ENCODE data around the gene HBD. TPM values are rescaled to one million over a fixed set of nuclear protein-coding genes. Genes with fewer than 3 reads are reported as not detected.

Gene HBD
- total RNA-seq, 2 donors from 2014 or later, result not detected

GRCh38 chr11:5196067-5196466, 38.2 kb downstream of the HBD start:
- Mint-ChIP-seq H3K36me3 (ENCODE audit: low read depth) (peaks cover 4% of the 10 kb centered on the region), H3K9me3 (peaks cover 20% of the 10 kb centered on the region), H3K4me1 (peaks cover 18% of the 10 kb centered on the region), H3K27ac (no peak overlapping the region), H3K27me3 (ENCODE audit: insufficient read depth) (no peaks in the 10 kb centered on the region), H3K4me3 (no peak overlapping the region)
- no peak for TF ChIP-seq CTCF (conservative IDR thresholded peaks at IDR 0.05)
- H3K27ac ChIP-seq (ENCODE audit: low read depth, low read length), result no peak overlapping the region
- WGBS, 2 experiments (ENCODE audit: insufficient coverage in 1 of 2, insufficient read length in 1 of 2), result 58 to 76% methylated on average over 3 to 5 of the region's 5 CpGs
- H3K9ac ChIP-seq (ENCODE audit: extremely low read depth, low read length, poor library complexity, severe bottlenecking), result no peak overlapping the region
- H3K9me3 ChIP-seq (ENCODE audit: control insufficient read depth, low read length), result peaks cover 13% of the 10 kb centered on the region
- no peak overlapping the region for H3K4me3 ChIP-seq (ENCODE audit: low read length)
- no peaks in the 10 kb centered on the region for H3K4me1 ChIP-seq (ENCODE audit: control insufficient read depth, insufficient read depth, low read length)
- peak; percentile 74 for DNase-seq
- H3K36me3 ChIP-seq (ENCODE audit: control insufficient read depth, insufficient read depth, low read length), result no peaks in the 10 kb centered on the region
- H3K27me3 ChIP-seq (ENCODE audit: control insufficient read depth, insufficient read depth, low read length, poor library complexity, severe bottlenecking), result no peaks in the 10 kb centered on the region

GRCh38 chr11:5192738-5193137, 41.5 kb downstream of the HBD start:
- Histone ChIP-seq H3K36me3 (ENCODE audit: control insufficient read depth, insufficient read depth, low read length) (no peaks in the 10 kb centered on the region), H3K27ac (ENCODE audit: low read depth, low read length) (no peak overlapping the region), H3K9me3 (ENCODE audit: control insufficient read depth, low read length) (peaks cover 38% of the 10 kb centered on the region), H3K27me3 (ENCODE audit: control insufficient read depth, insufficient read depth, low read length, poor library complexity, severe bottlenecking) (no peaks in the 10 kb centered on the region), H3K4me1 (ENCODE audit: control insufficient read depth, insufficient read depth, low read length) (no peaks in the 10 kb centered on the region), H3K4me3 (ENCODE audit: low read length) (no peak overlapping the region), H3K9ac (ENCODE audit: extremely low read depth, low read length, poor library complexity, severe bottlenecking) (no peak overlapping the region)
- Mint-ChIP-seq H3K27me3 (ENCODE audit: insufficient read depth) (no peaks in the 10 kb centered on the region), H3K9me3 (peaks cover 40% of the 10 kb centered on the region), H3K4me1 (peaks cover 18% of the 10 kb centered on the region), H3K4me3 (no peak overlapping the region), H3K27ac (no peak overlapping the region), H3K36me3 (ENCODE audit: low read depth) (peaks cover 5% of the 10 kb centered on the region)
- TF ChIP-seq CTCF (conservative IDR thresholded peaks at IDR 0.05), result no peak
- no peak for DNase-seq
- WGBS, 2 experiments (ENCODE audit: insufficient coverage in 1 of 2, insufficient read length in 1 of 2), result 47% methylated on average over 1 of the region's 1 CpG; no CpG with 5 or more reads in 1 of the 2 experiments

GRCh38 chr11:5188201-5188600, 46.1 kb downstream of the HBD start:
- H3K27ac Mint-ChIP-seq, result no peak overlapping the region
- no peaks in the 10 kb centered on the region for H3K27me3 Mint-ChIP-seq (ENCODE audit: insufficient read depth)
- peaks cover 5% of the 10 kb centered on the region for H3K36me3 Mint-ChIP-seq (ENCODE audit: low read depth)
- peaks cover 33% of the 10 kb centered on the region for H3K9me3 Mint-ChIP-seq
- H3K9me3 ChIP-seq (ENCODE audit: control insufficient read depth, low read length), result peaks cover 38% of the 10 kb centered on the region
- no peak overlapping the region for H3K4me3 ChIP-seq (ENCODE audit: low read length)
- no peak for TF ChIP-seq CTCF (conservative IDR thresholded peaks at IDR 0.05)
- no peaks in the 10 kb centered on the region for H3K27me3 ChIP-seq (ENCODE audit: control insufficient read depth, insufficient read depth, low read length, poor library complexity, severe bottlenecking)
- H3K4me1 ChIP-seq (ENCODE audit: control insufficient read depth, insufficient read depth, low read length), result no peaks in the 10 kb centered on the region
- no peaks in the 10 kb centered on the region for H3K36me3 ChIP-seq (ENCODE audit: control insufficient read depth, insufficient read depth, low read length)
- no peak for DNase-seq
- peaks cover under 1% of the 10 kb centered on the region for H3K4me1 Mint-ChIP-seq
- WGBS, 2 experiments (ENCODE audit: insufficient coverage in 1 of 2, insufficient read length in 1 of 2), result 90 to 100% methylated on average over 1 to 2 of the region's 2 CpGs
- no peak overlapping the region for H3K4me3 Mint-ChIP-seq
- H3K27ac ChIP-seq (ENCODE audit: low read depth, low read length), result no peak overlapping the region
- no peak overlapping the region for H3K9ac ChIP-seq (ENCODE audit: extremely low read depth, low read length, poor library complexity, severe bottlenecking)

Other genes starting within 250 kb of the HBD start
- gene OR51L1, start 239.6 kb downstream of the HBD start, total RNA-seq, result not detected
- gene OR52J3, start 188.0 kb downstream of the HBD start, total RNA-seq, result not detected
- gene OR52E2, start 174.9 kb downstream of the HBD start, total RNA-seq, result not detected
- gene OR52E1, start 164.9 kb downstream of the HBD start, total RNA-seq, result not detected
- under 1 TPM; 0.13 to 0.15 TPM for gene OR52A5, start 96.1 kb downstream of the HBD start, total RNA-seq
- 10 to 100 TPM in 1 of 2 donors, 1 to 10 TPM in 1; 2.5 to 14.3 TPM for gene OR52A1, start 79.7 kb downstream of the HBD start, total RNA-seq
- not detected for gene OR51V1, start 33.8 kb downstream of the HBD start, total RNA-seq
- gene HBB, start 7.4 kb downstream of the HBD start, total RNA-seq, result not detected
- gene HBG1, start 15.4 kb upstream of the HBD start, total RNA-seq, result not detected
- under 1 TPM; 0.59 to 0.62 TPM for gene HBG2, start 20.3 kb upstream of the HBD start, total RNA-seq
- 1 to 10 TPM in 1 of 2 donors, under 1 TPM in 1; 0.81 to 6.1 TPM for gene HBE1, start 35.5 kb upstream of the HBD start, total RNA-seq
- gene OR51B4, start 67.5 kb upstream of the HBD start, total RNA-seq, result not detected
- under 1 TPM in 1 of 2 donors, not detected in 1; 0.51 TPM for gene OR51B2, start 89.8 kb upstream of the HBD start, total RNA-seq
- 1 to 10 TPM in 1 of 2 donors, under 1 TPM in 1; 0.93 to 1.8 TPM for gene OR51B5, start 109.0 kb upstream of the HBD start, total RNA-seq
- gene OR51B6, start 117.0 kb upstream of the HBD start, total RNA-seq, result under 1 TPM in 1 of 2 donors, not detected in 1; 0.29 TPM
- 1 to 10 TPM in 1 of 2 donors, under 1 TPM in 1; 0.55 to 1.1 TPM for gene OR51M1, start 149.3 kb upstream of the HBD start, total RNA-seq
- gene OR51Q1, start 187.6 kb upstream of the HBD start, total RNA-seq, result 1 to 10 TPM in 1 of 2 donors, under 1 TPM in 1; 0.24 to 1.6 TPM
- not detected for gene OR51I1, start 207.0 kb upstream of the HBD start, total RNA-seq
- not detected for gene OR51I2, start 214.8 kb upstream of the HBD start, total RNA-seq